ENCODE data around the gene ITCH. TPM values are rescaled to one million over a fixed set of nuclear protein-coding genes. Genes with fewer than 3 reads are reported as not detected.
"Not testable (repeated sequence)": the region's sequence is repeated elsewhere in the genome, so short reads cannot be mapped to it uniquely, and the experiment has no call there.

Gene ITCH
- total and polyA plus RNA-seq, 11 donors: 6.0 to 49.0 (median 39.5) TPM

GRCh38 chr20:34318609-34319443 is 44.2 kb upstream of the ITCH start:
- Histone ChIP-seq H3K4me3 (no peak overlapping the region), H3K27me3 (no peaks in the 10 kb centered on the region), H3K9me3 (no peaks in the 10 kb centered on the region), H3K27ac (no peak overlapping the region), H3K36me3 (no peaks in the 10 kb centered on the region), H3K4me1 (peaks cover 0 to 8% (median 0%) of the 10 kb centered on the region in 12 donors)
- 76 to 84% (median 79%) methylated on average over 4 of the region's 4 CpGs for WGBS, 4 donors
- no peak for DNase-seq
- TF ChIP-seq CTCF (IDR thresholded peaks at IDR 0.05) (no peak), POLR2A (IDR thresholded peaks at IDR 0.05) (no peak)
- intact Hi-C loops (cut with DNase I): loop anchor here in 9 of 10 donors (5.0 to 10.0 kb wide), 8 partner anchors 156 to 456 kb away; partner anchors contain the start of genes DYNLRB1 (in 1 of the 9) and TP53INP2 (in 1 of the 9)
- ATAC-seq: no peak

GRCh38 chr20:34320861-34321260 is 42.2 kb upstream of the ITCH start:
- 63 to 76% (median 72%) methylated on average over 3 of the region's 3 CpGs for WGBS, 4 donors
- H3K4me1 ChIP-seq: peaks cover 0 to 8% (median 0%) of the 10 kb centered on the region in 12 donors
- H3K27me3 ChIP-seq: no peaks in the 10 kb centered on the region
- TF ChIP-seq CTCF (IDR thresholded peaks at IDR 0.05): no peak
- no peak for TF ChIP-seq POLR2A (IDR thresholded peaks at IDR 0.05)
- H3K9me3 ChIP-seq: no peaks in the 10 kb centered on the region
- H3K36me3 ChIP-seq: no peaks in the 10 kb centered on the region
- ATAC-seq (no peak), DNase-seq (no peak)
- intact Hi-C loops (cut with DNase I): no loop called here
- H3K27ac ChIP-seq: no peak overlapping the region
- no peak overlapping the region for H3K4me3 ChIP-seq

- Histone ChIP-seq H3K9me3 (no peaks in the 10 kb centered on the region), H3K27ac (no peak overlapping the region), H3K27me3 (no peaks in the 10 kb centered on the region), H3K4me3 (no peak overlapping the region), H3K4me1 (peaks cover 0 to 8% (median 0%) of the 10 kb centered on the region in 12 donors), H3K36me3 (no peaks in the 10 kb centered on the region)
- TF ChIP-seq CTCF (IDR thresholded peaks at IDR 0.05): no peak
- no peak for TF ChIP-seq POLR2A (IDR thresholded peaks at IDR 0.05)
- no peak for DNase-seq
- intact Hi-C loops (cut with DNase I): no loop called here
- no peak for ATAC-seq
- WGBS, 4 donors: 72 to 78% (median 76%) methylated on average over 9 of the region's 9 CpGs
These were observed 40.6 kb upstream of the ITCH start for GRCh38 chr20:34322267-34323105.

DNA sequence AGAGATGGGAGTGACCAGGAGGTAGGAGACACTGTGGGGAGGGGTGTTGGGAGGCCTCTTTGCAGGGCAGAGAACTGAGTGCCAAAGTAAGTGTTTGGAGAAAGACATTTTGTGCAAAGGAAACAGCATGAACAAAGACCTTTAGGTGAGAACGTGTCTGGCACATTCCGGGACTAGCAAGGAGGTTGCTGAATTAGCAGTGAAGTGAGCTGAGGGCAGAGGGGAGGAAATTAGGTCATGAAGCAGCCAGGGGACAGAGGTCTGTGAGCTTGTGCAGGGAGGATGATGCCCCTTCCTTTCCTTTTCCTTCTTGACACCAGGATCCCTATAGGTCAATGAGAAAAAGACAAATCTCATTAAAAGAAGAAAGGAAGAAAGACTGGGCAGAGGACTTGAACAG is 38.5 kb upstream of the ITCH start:
- 34 to 38% (median 37%) methylated on average over 2 of the region's 2 CpGs for WGBS, 4 donors
- DNase-seq (no peak), ATAC-seq (no peak)
- TF ChIP-seq CTCF (IDR thresholded peaks at IDR 0.05): no peak
- no peak for TF ChIP-seq POLR2A (IDR thresholded peaks at IDR 0.05)
- Histone ChIP-seq H3K4me3 (no peak overlapping the region), H3K27ac (no peak overlapping the region), H3K27me3 (no peaks in the 10 kb centered on the region), H3K4me1 (peaks cover 0 to 8% (median 0%) of the 10 kb centered on the region in 12 donors), H3K36me3 (no peaks in the 10 kb centered on the region), H3K9me3 (no peaks in the 10 kb centered on the region)
- intact Hi-C loops (cut with DNase I): no loop called here

- H3K27ac ChIP-seq; H3K9me3 ChIP-seq; ATAC-seq; H3K36me3 ChIP-seq; DNase-seq; H3K4me3 ChIP-seq; H3K4me1 ChIP-seq; intact Hi-C loops (cut with DNase I); H3K27me3 ChIP-seq: not testable (repeated sequence)
- WGBS, 4 donors: 94 to 99% (median 96%) methylated on average over 4 of the region's 4 CpGs
These were observed 34.9 kb upstream of the ITCH start for GRCh38 chr20:34328207-34328606.
